ENCODE measurements around the gene GGCX.

DNA sequence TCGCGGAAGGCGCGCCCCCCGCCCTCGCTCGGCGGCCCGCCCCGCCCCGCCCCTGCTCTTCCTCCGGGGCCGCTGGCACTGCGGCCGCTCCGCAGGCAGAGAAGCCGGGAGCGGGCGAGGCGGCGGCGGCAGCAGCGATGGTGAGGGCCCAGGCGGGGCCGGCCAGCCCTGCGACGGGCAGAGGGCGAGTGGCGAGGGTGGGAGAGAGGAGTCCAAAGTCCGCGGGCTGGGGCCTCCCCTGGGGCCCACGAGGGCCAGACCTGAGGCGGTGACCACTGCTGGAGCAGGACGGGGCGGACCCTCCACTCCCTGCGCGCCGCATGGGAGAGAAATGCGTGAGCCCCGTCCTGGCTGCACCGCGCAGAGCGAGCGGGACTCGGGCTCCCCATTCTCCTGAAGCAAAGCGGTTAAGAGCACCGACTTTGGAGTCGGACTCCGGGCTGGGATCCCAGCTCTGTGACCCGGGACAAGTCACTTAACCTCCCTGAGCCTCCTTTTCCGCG is 23.1 kb upstream of the GGCX start, which contains the start of gene VAMP5:
- TF ChIP-seq, protein P1, sequence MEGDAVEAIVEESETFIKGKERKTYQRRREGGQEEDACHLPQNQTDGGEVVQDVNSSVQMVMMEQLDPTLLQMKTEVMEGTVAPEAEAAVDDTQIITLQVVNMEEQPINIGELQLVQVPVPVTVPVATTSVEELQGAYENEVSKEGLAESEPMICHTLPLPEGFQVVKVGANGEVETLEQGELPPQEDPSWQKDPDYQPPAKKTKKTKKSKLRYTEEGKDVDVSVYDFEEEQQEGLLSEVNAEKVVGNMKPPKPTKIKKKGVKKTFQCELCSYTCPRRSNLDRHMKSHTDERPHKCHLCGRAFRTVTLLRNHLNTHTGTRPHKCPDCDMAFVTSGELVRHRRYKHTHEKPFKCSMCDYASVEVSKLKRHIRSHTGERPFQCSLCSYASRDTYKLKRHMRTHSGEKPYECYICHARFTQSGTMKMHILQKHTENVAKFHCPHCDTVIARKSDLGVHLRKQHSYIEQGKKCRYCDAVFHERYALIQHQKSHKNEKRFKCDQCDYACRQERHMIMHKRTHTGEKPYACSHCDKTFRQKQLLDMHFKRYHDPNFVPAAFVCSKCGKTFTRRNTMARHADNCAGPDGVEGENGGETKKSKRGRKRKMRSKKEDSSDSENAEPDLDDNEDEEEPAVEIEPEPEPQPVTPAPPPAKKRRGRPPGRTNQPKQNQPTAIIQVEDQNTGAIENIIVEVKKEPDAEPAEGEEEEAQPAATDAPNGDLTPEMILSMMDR (IDR thresholded peaks at IDR 0.05; ENCODE audit: insufficient read depth, low read length): no peak
- TF ChIP-seq POLR2AphosphoS5 (IDR thresholded peaks at IDR 0.05; ENCODE audit: low read depth) (no peak), GABPA (IDR thresholded peaks at IDR 0.05; ENCODE audit: low read depth) (no peak)
- TF ChIP-seq, protein P2, sequence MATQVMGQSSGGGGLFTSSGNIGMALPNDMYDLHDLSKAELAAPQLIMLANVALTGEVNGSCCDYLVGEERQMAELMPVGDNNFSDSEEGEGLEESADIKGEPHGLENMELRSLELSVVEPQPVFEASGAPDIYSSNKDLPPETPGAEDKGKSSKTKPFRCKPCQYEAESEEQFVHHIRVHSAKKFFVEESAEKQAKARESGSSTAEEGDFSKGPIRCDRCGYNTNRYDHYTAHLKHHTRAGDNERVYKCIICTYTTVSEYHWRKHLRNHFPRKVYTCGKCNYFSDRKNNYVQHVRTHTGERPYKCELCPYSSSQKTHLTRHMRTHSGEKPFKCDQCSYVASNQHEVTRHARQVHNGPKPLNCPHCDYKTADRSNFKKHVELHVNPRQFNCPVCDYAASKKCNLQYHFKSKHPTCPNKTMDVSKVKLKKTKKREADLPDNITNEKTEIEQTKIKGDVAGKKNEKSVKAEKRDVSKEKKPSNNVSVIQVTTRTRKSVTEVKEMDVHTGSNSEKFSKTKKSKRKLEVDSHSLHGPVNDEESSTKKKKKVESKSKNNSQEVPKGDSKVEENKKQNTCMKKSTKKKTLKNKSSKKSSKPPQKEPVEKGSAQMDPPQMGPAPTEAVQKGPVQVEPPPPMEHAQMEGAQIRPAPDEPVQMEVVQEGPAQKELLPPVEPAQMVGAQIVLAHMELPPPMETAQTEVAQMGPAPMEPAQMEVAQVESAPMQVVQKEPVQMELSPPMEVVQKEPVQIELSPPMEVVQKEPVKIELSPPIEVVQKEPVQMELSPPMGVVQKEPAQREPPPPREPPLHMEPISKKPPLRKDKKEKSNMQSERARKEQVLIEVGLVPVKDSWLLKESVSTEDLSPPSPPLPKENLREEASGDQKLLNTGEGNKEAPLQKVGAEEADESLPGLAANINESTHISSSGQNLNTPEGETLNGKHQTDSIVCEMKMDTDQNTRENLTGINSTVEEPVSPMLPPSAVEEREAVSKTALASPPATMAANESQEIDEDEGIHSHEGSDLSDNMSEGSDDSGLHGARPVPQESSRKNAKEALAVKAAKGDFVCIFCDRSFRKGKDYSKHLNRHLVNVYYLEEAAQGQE (IDR thresholded peaks at IDR 0.05; ENCODE audit: insufficient replicate concordance, low read depth): no peak

Data from HL-60 (cell line).